ENCODE measurements around the gene SMIM1.

DNA sequence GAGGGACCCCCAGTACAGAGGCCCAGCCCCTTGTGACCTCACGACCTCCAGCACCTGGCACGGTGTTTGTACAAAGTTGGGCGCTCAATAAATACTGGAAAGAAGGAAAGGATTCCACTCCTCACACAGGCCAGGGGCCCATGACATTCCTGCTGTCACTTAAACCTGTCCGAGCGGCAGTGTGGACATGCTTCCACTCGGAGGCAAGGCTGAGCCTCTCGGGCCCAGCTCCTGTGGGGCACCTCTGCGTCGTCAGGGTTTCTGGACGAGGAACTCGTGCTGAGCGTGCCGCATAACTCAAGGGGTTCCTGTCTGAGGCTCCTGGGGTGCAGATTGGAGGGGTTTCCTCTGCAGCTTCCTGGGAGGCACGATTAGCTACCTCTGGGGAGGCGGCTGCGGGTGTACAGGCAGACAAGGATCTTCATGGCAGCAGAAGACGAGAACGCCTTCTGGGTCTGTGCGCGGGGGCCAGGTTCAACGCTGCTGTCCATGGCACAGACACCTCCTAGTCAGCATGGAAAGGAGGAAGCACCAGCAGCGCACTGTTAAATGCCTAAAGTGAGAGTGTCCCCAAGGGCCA, 3.6 kb upstream of the SMIM1 start:
- TF ChIP-seq POLR2A (IDR thresholded peaks at IDR 0.05; ENCODE audit: low read depth, low read length) (no peak), POLR2AphosphoS5 (IDR thresholded peaks at IDR 0.05; ENCODE audit: low read depth, low read length) (no peak), TAF1 (IDR thresholded peaks at IDR 0.05; ENCODE audit: low read depth, low read length) (no peak), PAX5 (IDR thresholded peaks at IDR 0.05; ENCODE audit: insufficient read depth, low read length, severe bottlenecking) (no peak), SPI1 (IDR thresholded peaks at IDR 0.05; ENCODE audit: low read depth, low read length) (no peak)

All from GM12891 (cell line).